ENCODE data around the gene SCGB3A1. TPM values are rescaled to one million over a fixed set of nuclear protein-coding genes. Genes with fewer than 3 reads are reported as not detected.

The SCGB3A1 gene
- total RNA-seq = 0.71 TPM
- long read RNA-seq = 0 reads

GRCh38 chr5:180591311-180591887, at the start of gene SCGB3A1:
SCGB3A1 (minus strand) TSS chr5:180591499; CDS start chr5:180591462, 37 bp downstream.
- no peak for DNase-seq (ENCODE audit: low spot score)

GRCh38 chr5:180640611-180640860, 49.2 kb upstream of the SCGB3A1 start:
- DNase-seq (ENCODE audit: low spot score) = no peak

GRCh38 chr5:180639741-180640610, 48.7 kb upstream of the SCGB3A1 start:
- DNase-seq (ENCODE audit: low spot score) = peak; percentile 80

GRCh38 chr5:180639287-180639686, 48.0 kb upstream of the SCGB3A1 start:
- no peak for DNase-seq (ENCODE audit: low spot score)

- DNase-seq (ENCODE audit: low spot score) = no peak
Observed at GRCh38 chr5:180637962-180638680, 46.8 kb upstream of the SCGB3A1 start.

GRCh38 chr5:180636403-180637075, 45.2 kb upstream of the SCGB3A1 start:
- DNase-seq (ENCODE audit: low spot score) = no peak

GRCh38 chr5:180636016-180636402, 44.7 kb upstream of the SCGB3A1 start:
- DNase-seq (ENCODE audit: low spot score) = no peak

- DNase-seq (ENCODE audit: low spot score) = no peak
Observed at GRCh38 chr5:180633283-180634177, 42.2 kb upstream of the SCGB3A1 start.

- DNase-seq (ENCODE audit: low spot score) = no peak
Observed at GRCh38 chr5:180632768-180633167, 41.5 kb upstream of the SCGB3A1 start.

GRCh38 chr5:180631549-180632383, 40.5 kb upstream of the SCGB3A1 start:
- DNase-seq (ENCODE audit: low spot score) = no peak

- DNase-seq (ENCODE audit: low spot score) = no peak
Observed at GRCh38 chr5:180630426-180630825, 39.1 kb upstream of the SCGB3A1 start.

- DNase-seq (ENCODE audit: low spot score) = no peak
Observed at GRCh38 chr5:180629831-180630382, 38.6 kb upstream of the SCGB3A1 start.

GRCh38 chr5:180628827-180629750, 37.8 kb upstream of the SCGB3A1 start:
- DNase-seq (ENCODE audit: low spot score) = no peak

GRCh38 chr5:180628211-180628610, 36.9 kb upstream of the SCGB3A1 start:
- no peak for DNase-seq (ENCODE audit: low spot score)

GRCh38 chr5:180627386-180628120, 36.3 kb upstream of the SCGB3A1 start:
- DNase-seq (ENCODE audit: low spot score) = no peak

GRCh38 chr5:180626661-180627385, 35.5 kb upstream of the SCGB3A1 start:
- DNase-seq (ENCODE audit: low spot score) = no peak
